UCSD-AML1 (cell line): Measurements from ENCODE around the gene MAOB.

ENCODE experiments used
- DNase-seq: peaks from one replicate; lab custom pipeline; 2025; ENCODE audit not compliant: unreplicated experiment; lab: John Stamatoyannopoulos, UW

Gene MAOB

GRCh38 chrX:43861750-43862149 lies 20.5 kb downstream of the MAOB start:
- no peak for DNase-seq

- DNase-seq = no peak
Observed at GRCh38 chrX:43860646-43861370, 21.4 kb downstream of the MAOB start.

- no peak for DNase-seq
Observed at GRCh38 chrX:43853225-43853828, 28.9 kb downstream of the MAOB start.

- DNase-seq = no peak
Observed at GRCh38 chrX:43850629-43851028, 31.6 kb downstream of the MAOB start.

GRCh38 chrX:43849173-43849572 lies 33.1 kb downstream of the MAOB start:
- DNase-seq = no peak

GRCh38 chrX:43847352-43847751 lies 34.9 kb downstream of the MAOB start:
- DNase-seq = no peak

- DNase-seq = no peak
Observed at GRCh38 chrX:43846558-43846957, 35.7 kb downstream of the MAOB start.

GRCh38 chrX:43845776-43846175 lies 36.5 kb downstream of the MAOB start:
- no peak for DNase-seq

- DNase-seq = no peak
Observed at GRCh38 chrX:43840265-43840664, 42.0 kb downstream of the MAOB start.

GRCh38 chrX:43836435-43837184 lies 45.6 kb downstream of the MAOB start:
- DNase-seq = no peak

GRCh38 chrX:43835559-43835958 lies 46.7 kb downstream of the MAOB start:
- no peak for DNase-seq

- DNase-seq = no peak
Observed at GRCh38 chrX:43827791-43828190, 54.5 kb downstream of the MAOB start.

GRCh38 chrX:43822014-43822413 lies 60.2 kb downstream of the MAOB start:
- DNase-seq = no peak

- no peak for DNase-seq
Observed at GRCh38 chrX:43817444-43817843, 64.8 kb downstream of the MAOB start.

GRCh38 chrX:43815209-43815608 lies 67.0 kb downstream of the MAOB start:
- DNase-seq = no peak

- no peak for DNase-seq
Observed at GRCh38 chrX:43813898-43814297, 68.4 kb downstream of the MAOB start.

GRCh38 chrX:43813319-43813718 lies 68.9 kb downstream of the MAOB start:
- DNase-seq = no peak

- no peak for DNase-seq
Observed at GRCh38 chrX:43809463-43809862, 72.8 kb downstream of the MAOB start.

- no peak for DNase-seq
Observed at GRCh38 chrX:43808231-43808630, 74.0 kb downstream of the MAOB start.

- no peak for DNase-seq
Observed at GRCh38 chrX:43805579-43805978, 76.7 kb downstream of the MAOB start.

- no peak for DNase-seq
Observed at GRCh38 chrX:43804021-43804420, 78.2 kb downstream of the MAOB start.

GRCh38 chrX:43785930-43786591 lies 96.2 kb downstream of the MAOB start:
- no peak for DNase-seq
